Cardiac fibroblast (primary cell): ENCODE measurements around the gene ZFR.

Experiments
- DNase-seq, 2 donors: peaks; one replicate each; pipeline versions ENCODE4 v3.0.0 to v3.0.0-alpha.2; 2010; ENCODE audit warnings: low read depth in 2 of 2
- H3K4me3 ChIP-seq, 2 donors: replicated peaks in 1 of 2; 1 replicate in 1 of 2; 2 replicates in 1 of 2; pipeline ENCODE4 v1.5.1; 2011; ENCODE audit warnings: low read depth in 2 of 2, low read length in 2 of 2, mild to moderate bottlenecking in 2 of 2, moderate library complexity in 1 of 2
- TF ChIP-seq, protein P1 (sequence below): IDR thresholded peaks from one replicate; pipeline ENCODE4 v1.5.1; 2011; ENCODE audit warnings: low read depth, mild to moderate bottlenecking, low read length, inconsistent platforms

ZFR gene

DNA sequence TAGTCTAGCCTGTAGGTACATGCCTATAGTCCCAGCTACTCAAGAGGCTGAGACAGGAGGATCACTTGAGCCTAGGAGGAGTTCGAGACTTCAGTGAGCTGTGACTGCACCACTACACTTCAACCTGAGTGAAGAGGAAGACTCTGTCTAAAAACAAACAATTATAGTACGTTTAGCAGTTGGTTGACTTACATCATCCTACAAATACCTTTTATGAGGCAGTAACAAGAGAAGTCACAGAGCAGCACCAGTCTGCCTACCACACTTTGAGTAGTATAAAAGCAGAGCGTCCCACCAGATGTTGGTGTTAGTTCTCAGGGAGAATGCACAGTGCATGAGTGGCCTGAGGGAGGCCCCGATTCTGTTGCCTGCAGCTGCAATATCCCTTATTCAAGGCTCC, 16.1 kb downstream of the ZFR start:
- DNase-seq, result no peak
- TF ChIP-seq, protein P1, sequence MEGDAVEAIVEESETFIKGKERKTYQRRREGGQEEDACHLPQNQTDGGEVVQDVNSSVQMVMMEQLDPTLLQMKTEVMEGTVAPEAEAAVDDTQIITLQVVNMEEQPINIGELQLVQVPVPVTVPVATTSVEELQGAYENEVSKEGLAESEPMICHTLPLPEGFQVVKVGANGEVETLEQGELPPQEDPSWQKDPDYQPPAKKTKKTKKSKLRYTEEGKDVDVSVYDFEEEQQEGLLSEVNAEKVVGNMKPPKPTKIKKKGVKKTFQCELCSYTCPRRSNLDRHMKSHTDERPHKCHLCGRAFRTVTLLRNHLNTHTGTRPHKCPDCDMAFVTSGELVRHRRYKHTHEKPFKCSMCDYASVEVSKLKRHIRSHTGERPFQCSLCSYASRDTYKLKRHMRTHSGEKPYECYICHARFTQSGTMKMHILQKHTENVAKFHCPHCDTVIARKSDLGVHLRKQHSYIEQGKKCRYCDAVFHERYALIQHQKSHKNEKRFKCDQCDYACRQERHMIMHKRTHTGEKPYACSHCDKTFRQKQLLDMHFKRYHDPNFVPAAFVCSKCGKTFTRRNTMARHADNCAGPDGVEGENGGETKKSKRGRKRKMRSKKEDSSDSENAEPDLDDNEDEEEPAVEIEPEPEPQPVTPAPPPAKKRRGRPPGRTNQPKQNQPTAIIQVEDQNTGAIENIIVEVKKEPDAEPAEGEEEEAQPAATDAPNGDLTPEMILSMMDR, result no peak
- H3K4me3 ChIP-seq, result no peak overlapping the region

- no peak overlapping the region for H3K4me3 ChIP-seq
- TF ChIP-seq, protein P1, result no peak
- no peak for DNase-seq
Measured at GRCh38 chr5:32426440-32427151, 17.9 kb downstream of the ZFR start.

- no peak for DNase-seq
- no peak overlapping the region for H3K4me3 ChIP-seq
- TF ChIP-seq, protein P1, result no peak
Measured at GRCh38 chr5:32422697-32423096, 21.8 kb downstream of the ZFR start.

- no peak overlapping the region for H3K4me3 ChIP-seq
- no peak for DNase-seq
- TF ChIP-seq, protein P1, result no peak
Measured at GRCh38 chr5:32421075-32421474, 23.5 kb downstream of the ZFR start.

DNA sequence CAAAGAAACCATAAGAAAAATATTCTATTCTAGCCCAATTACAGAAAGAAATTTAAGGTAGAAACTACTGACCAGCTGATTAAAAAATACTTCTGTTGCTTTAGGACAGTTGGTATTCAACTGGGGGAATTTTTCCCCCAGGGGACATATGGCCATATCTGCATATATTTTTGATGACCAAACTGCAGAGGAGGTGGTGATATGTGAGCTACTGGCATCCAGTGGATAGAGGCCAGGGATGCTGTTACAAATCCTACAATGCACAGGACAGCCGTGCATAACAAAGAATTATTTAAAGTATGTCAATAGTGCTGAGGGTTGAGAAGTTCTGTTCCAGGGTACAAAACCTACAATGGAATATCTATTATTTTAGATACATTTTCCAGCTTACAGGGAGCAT, 24.0 kb downstream of the ZFR start:
- peak; percentile 50 to 63 for DNase-seq
- H3K4me3 ChIP-seq, result no peak overlapping the region
- TF ChIP-seq, protein P1, result no peak

DNA sequence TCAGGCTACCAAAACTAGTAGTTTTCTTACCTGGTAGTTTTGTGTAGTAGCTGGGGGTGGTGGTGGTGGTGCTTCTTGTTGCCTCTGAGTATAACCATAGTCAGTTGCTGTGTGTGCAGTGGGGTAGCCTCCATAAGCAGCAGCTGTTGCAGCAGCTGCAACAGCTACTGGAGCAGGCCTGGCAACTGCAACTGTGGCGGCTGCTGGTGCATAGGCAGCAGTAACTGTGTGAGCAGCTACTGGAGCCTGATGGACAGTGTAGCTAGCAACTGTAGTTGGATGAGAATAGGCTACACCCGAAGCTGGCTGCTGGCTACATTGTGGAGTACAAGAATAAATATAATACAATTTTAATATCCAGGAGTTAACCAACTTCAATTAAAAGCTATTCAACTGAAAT, 24.7 kb downstream of the ZFR start:
- H3K4me3 ChIP-seq, result no peak overlapping the region
- peak in 1 of 2 donors; percentile 10 for DNase-seq
- TF ChIP-seq, protein P1, result no peak
